H9 (cell line): ENCODE results near the gene ANKRD22. TPM values are rescaled to one million over a fixed set of nuclear protein-coding genes. Genes with fewer than 3 reads are reported as not detected.

Experiments used
- DNase-seq: peaks from one replicate; pipeline ENCODE4 v3.0.0-alpha.2; 2017
- H2AFZ ChIP-seq: one replicate; pipeline ENCODE4 v1.6.1; 2013; ENCODE audit warnings: mild to moderate bottlenecking, low read length, control low read depth, moderate library complexity
- H2AK5ac ChIP-seq: 2 replicates; pipeline ENCODE4 v1.6.1; 2013; ENCODE audit warnings: low read length, control low read depth, mixed read lengths; ENCODE audit not compliant: insufficient read length
- H2BK120ac ChIP-seq: one replicate; pipeline ENCODE4 v1.6.1; 2013; ENCODE audit warnings: low read depth, mild to moderate bottlenecking, low read length, control low read depth, inconsistent platforms; ENCODE audit not compliant: poor library complexity, severe bottlenecking
- H2BK12ac ChIP-seq: 2 replicates; pipeline ENCODE4 v1.6.1; 2013; ENCODE audit warnings: low read length, control low read depth, mixed read lengths, low read depth; ENCODE audit not compliant: insufficient read length
- H2BK15ac ChIP-seq: 2 replicates; pipeline ENCODE4 v1.6.1; 2013; ENCODE audit warnings: low read depth, low read length, control low read depth
- H2BK20ac ChIP-seq: one replicate; pipeline ENCODE4 v1.6.1; 2013; ENCODE audit warnings: low read depth, mild to moderate bottlenecking, low read length, control low read depth, inconsistent platforms; ENCODE audit not compliant: poor library complexity, severe bottlenecking
- H2BK5ac ChIP-seq: 2 replicates; pipeline ENCODE4 v1.6.1; 2013; ENCODE audit warnings: low read length, control low read depth, mixed read lengths; ENCODE audit not compliant: insufficient read length
- H3K14ac ChIP-seq: 2 replicates; pipeline ENCODE4 v1.6.1; 2013; ENCODE audit warnings: low read length, control low read depth; ENCODE audit not compliant: insufficient read depth
- H3K18ac ChIP-seq: 2 replicates; pipeline ENCODE4 v1.6.1; 2013; ENCODE audit warnings: low read depth, mild to moderate bottlenecking, mixed read lengths, low read length, control low read depth; ENCODE audit not compliant: insufficient read length
- H3K23ac ChIP-seq: 2 replicates; pipeline ENCODE4 v1.6.1; 2013; ENCODE audit warnings: low read length, control low read depth, mixed read lengths, low read depth; ENCODE audit not compliant: insufficient read length
- H3K23me2 ChIP-seq: 2 replicates; pipeline ENCODE4 v1.6.1; 2013; ENCODE audit warnings: low read depth, mild to moderate bottlenecking, mixed read lengths, low read length, control low read depth; ENCODE audit not compliant: insufficient read length, poor library complexity, severe bottlenecking
- H3K27ac ChIP-seq: 2 replicates; pipeline ENCODE4 v1.5.1; 2013; ENCODE audit warnings: low read length, control low read depth, mixed read lengths, low read depth; ENCODE audit not compliant: insufficient read length
- H3K27me3 ChIP-seq: 2 replicates; pipeline ENCODE4 v1.6.1; 2013; ENCODE audit warnings: low read length, control low read depth, inconsistent platforms; ENCODE audit not compliant: insufficient read depth
- H3K4ac ChIP-seq: 2 replicates; pipeline ENCODE4 v1.6.1; 2013; ENCODE audit warnings: low read depth, mild to moderate bottlenecking, control low read depth, inconsistent platforms, low read length, moderate library complexity
- H3K4me1 ChIP-seq: 2 replicates; pipeline ENCODE4 v1.6.1; 2013; ENCODE audit warnings: low read length, control low read depth, inconsistent platforms; ENCODE audit not compliant: insufficient read depth
- H3K4me2 ChIP-seq: 2 replicates; pipeline ENCODE4 v1.6.1; 2013; ENCODE audit warnings: low read length, control low read depth, mixed read lengths; ENCODE audit not compliant: insufficient read length, insufficient read depth
- H3K56ac ChIP-seq: 2 replicates; pipeline ENCODE4 v1.6.1; 2013; ENCODE audit warnings: low read depth, mild to moderate bottlenecking, mixed read lengths, low read length, control low read depth; ENCODE audit not compliant: insufficient read length
- H3K79me1 ChIP-seq: 2 replicates; pipeline ENCODE4 v1.6.1; 2013; ENCODE audit warnings: low read depth, mild to moderate bottlenecking, moderate library complexity, low read length, control low read depth, inconsistent platforms; ENCODE audit not compliant: insufficient read depth, poor library complexity, severe bottlenecking
- H3K79me2 ChIP-seq: 2 replicates; pipeline ENCODE4 v1.6.1; 2013; ENCODE audit warnings: low read length, control low read depth, inconsistent platforms; ENCODE audit not compliant: insufficient read depth
- H3K9ac ChIP-seq: 2 replicates; pipeline ENCODE4 v1.6.1; 2013; ENCODE audit warnings: low read length, control low read depth, mixed read lengths; ENCODE audit not compliant: insufficient read length; ENCODE audit errors: extremely low read depth
- H3K9me3 ChIP-seq: one replicate; pipeline ENCODE4 v1.6.1; 2013; ENCODE audit warnings: low read depth, low read length, inconsistent platforms; ENCODE audit not compliant: control insufficient read depth
- H3T11ph ChIP-seq: one replicate; pipeline ENCODE4 v1.6.1; 2013; ENCODE audit warnings: mild to moderate bottlenecking, low read length, control low read depth, inconsistent platforms
- H4K20me1 ChIP-seq: one replicate; pipeline ENCODE4 v1.6.1; 2013; ENCODE audit not compliant: control insufficient read depth, insufficient read length, insufficient read depth
- H4K5ac ChIP-seq: 2 replicates; pipeline ENCODE4 v1.6.1; 2013; ENCODE audit warnings: low read depth, mild to moderate bottlenecking, mixed read lengths, low read length, control low read depth; ENCODE audit not compliant: insufficient read length
- H4K8ac ChIP-seq: replicated peaks from 2 replicates; pipeline ENCODE4 v1.6.1; 2013; ENCODE audit warnings: low read length, control low read depth, mixed read lengths, low read depth; ENCODE audit not compliant: insufficient read length
- H4K91ac ChIP-seq: 2 replicates; pipeline ENCODE4 v1.6.1; 2013; ENCODE audit warnings: low read depth, mild to moderate bottlenecking, moderate library complexity, mixed read lengths, low read length, control low read depth; ENCODE audit not compliant: insufficient read length
- H3K27ac Mint-ChIP-seq, 3 experiments: 2 replicates in 2 of 3; 3 replicates in 1 of 3; pipeline ENCODE4 v1.8.0; 2020 to 2021; ENCODE audit warnings: mixed read lengths in 3 of 3, mild to moderate bottlenecking in 1 of 3, moderate library complexity in 1 of 3
- H3K27me3 Mint-ChIP-seq: 2 replicates; pipeline ENCODE4 v1.8.0; 2021; ENCODE audit warnings: low read depth, mild to moderate bottlenecking, moderate library complexity, mixed read lengths
- H3K36me3 Mint-ChIP-seq, 3 experiments: 2 replicates in 2 of 3; 3 replicates in 1 of 3; pipeline ENCODE4 v1.8.0; 2020 to 2021; ENCODE audit warnings: low read depth in 3 of 3, mixed read lengths in 3 of 3; ENCODE audit not compliant: insufficient read depth in 1 of 3
- H3K4me1 Mint-ChIP-seq, 2 experiments: 2 replicates each; pipeline ENCODE4 v1.8.0; 2020; ENCODE audit warnings: mixed read lengths in 2 of 2
- H3K4me3 Mint-ChIP-seq, 2 experiments: 2 replicates in 1 of 2; 3 replicates in 1 of 2; pipeline ENCODE4 v1.8.0; 2020 to 2021; ENCODE audit warnings: mild to moderate bottlenecking in 2 of 2, mixed read lengths in 2 of 2, moderate library complexity in 1 of 2
- H3K9me3 Mint-ChIP-seq, 2 experiments: 2 replicates in 1 of 2; 3 replicates in 1 of 2; pipeline ENCODE4 v1.8.0; 2020; ENCODE audit warnings: mild to moderate bottlenecking in 2 of 2, mixed read lengths in 2 of 2, moderate library complexity in 1 of 2
- WGBS: extraction: QIAGEN DNeasy Blood & Tissue Kit; methylation state at CpG from one replicate; pipeline ENCODE4 v1.1.7; 2013; ENCODE audit warnings: missing lambda C conversion rate, low lambda C conversion rate, mixed read lengths; ENCODE audit not compliant: insufficient read length; ENCODE audit errors: extremely low coverage; 5-methylcytosine and 5-hydroxymethylcytosine counted together
- total RNA-seq: library from RNA; stranded (reverse); gene quantifications from 2 replicates; pipeline ENCODE4 v1.2.1, GENCODE V29; 2021
- TF ChIP-seq, protein P1 (sequence below): fragments of 200-600 bp; sonication (generic); conservative IDR thresholded peaks from 3 replicates; pipeline ENCODE4 v1.8.0; 2021; ENCODE audit warnings: antibody characterized with exemption, mild to moderate bottlenecking

Gene ANKRD22
- total RNA-seq, 1 experiment from 2014 or later: not detected

DNA sequence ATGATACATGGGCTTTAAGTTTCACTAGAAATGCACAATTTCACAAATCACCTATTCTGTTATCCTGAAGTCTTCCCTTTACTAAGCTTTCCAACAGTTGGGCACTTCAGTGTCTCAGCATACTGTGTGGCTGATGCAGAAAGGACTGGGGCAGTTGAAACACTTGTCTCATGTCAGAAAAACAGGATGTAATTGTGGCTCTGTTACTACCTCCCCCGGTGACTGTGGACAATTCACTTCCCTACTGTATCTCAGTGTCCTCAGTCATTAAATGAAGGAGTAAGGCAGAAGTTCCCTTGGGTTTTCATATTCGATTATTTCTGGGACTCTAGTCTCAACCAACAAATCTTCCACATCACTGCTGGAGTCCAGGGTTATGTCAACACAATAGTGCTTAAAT is 17.9 kb downstream of the ANKRD22 start:
- H2BK20ac ChIP-seq: no peak overlapping the region
- Mint-ChIP-seq H3K36me3 (no peaks in the 10 kb centered on the region), H3K27ac (no peak overlapping the region), H3K4me1 (0 out of 4 replicates have a peak, but pooled peaks cover 0 to 2% of the 10 kb centered on the region in 2 experiments), H3K4me3 (no peak overlapping the region), H3K9me3 (no peaks in the 10 kb centered on the region), H3K27me3 (peaks cover 1% of the 10 kb centered on the region; the same call in 1 of the 2 replicates)
- no peaks in the 10 kb centered on the region for H3K27me3 ChIP-seq
- H3K18ac ChIP-seq: no peak overlapping the region
- no peak overlapping the region for H4K91ac ChIP-seq
- H3K56ac ChIP-seq: no peak overlapping the region
- no peaks in the 10 kb centered on the region for H3K9me3 ChIP-seq
- no peak overlapping the region for H4K5ac ChIP-seq
- no peak overlapping the region for H2AFZ ChIP-seq
- DNase-seq: no peak
- no peak overlapping the region for H2BK5ac ChIP-seq
- no peaks in the 10 kb centered on the region for H3K4me1 ChIP-seq
- no peak overlapping the region for H4K8ac ChIP-seq
- TF ChIP-seq, protein P1, sequence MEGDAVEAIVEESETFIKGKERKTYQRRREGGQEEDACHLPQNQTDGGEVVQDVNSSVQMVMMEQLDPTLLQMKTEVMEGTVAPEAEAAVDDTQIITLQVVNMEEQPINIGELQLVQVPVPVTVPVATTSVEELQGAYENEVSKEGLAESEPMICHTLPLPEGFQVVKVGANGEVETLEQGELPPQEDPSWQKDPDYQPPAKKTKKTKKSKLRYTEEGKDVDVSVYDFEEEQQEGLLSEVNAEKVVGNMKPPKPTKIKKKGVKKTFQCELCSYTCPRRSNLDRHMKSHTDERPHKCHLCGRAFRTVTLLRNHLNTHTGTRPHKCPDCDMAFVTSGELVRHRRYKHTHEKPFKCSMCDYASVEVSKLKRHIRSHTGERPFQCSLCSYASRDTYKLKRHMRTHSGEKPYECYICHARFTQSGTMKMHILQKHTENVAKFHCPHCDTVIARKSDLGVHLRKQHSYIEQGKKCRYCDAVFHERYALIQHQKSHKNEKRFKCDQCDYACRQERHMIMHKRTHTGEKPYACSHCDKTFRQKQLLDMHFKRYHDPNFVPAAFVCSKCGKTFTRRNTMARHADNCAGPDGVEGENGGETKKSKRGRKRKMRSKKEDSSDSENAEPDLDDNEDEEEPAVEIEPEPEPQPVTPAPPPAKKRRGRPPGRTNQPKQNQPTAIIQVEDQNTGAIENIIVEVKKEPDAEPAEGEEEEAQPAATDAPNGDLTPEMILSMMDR: no peak
- no peak overlapping the region for H3K4ac ChIP-seq
- H3K23me2 ChIP-seq: no peaks in the 10 kb centered on the region
- no peaks in the 10 kb centered on the region for H3K79me2 ChIP-seq
- H2AK5ac ChIP-seq: no peak overlapping the region
- no CpG with 5 or more reads among the region's 2 CpGs for WGBS
- H3K79me1 ChIP-seq: no peaks in the 10 kb centered on the region
- no peak overlapping the region for H2BK15ac ChIP-seq
- H3K14ac ChIP-seq: no peak overlapping the region
- H3K9ac ChIP-seq: no peak overlapping the region
- H3T11ph ChIP-seq: no peak overlapping the region
- H2BK12ac ChIP-seq: no peak overlapping the region
- no peak overlapping the region for H3K4me2 ChIP-seq
- H4K20me1 ChIP-seq: no peaks in the 10 kb centered on the region
- H2BK120ac ChIP-seq: no peak overlapping the region
- no peak overlapping the region for H3K27ac ChIP-seq
- H3K23ac ChIP-seq: no peak overlapping the region
